OCI-LY7 (cell line): ENCODE results near the gene LRRC1.

Experiments
- CTCF ChIP-seq: fragments of 200-600 bp; sonication (generic); conservative IDR thresholded peaks from 2 replicates; pipeline ENCODE4 v1.5.1; 2014; ENCODE audit warnings: mild to moderate bottlenecking, antibody characterized with exemption, low read length, moderate library complexity, mixed read lengths
- EZH2phosphoT487 ChIP-seq: fragments of 200-600 bp; sonication (generic); IDR thresholded peaks from 2 replicates; pipeline ENCODE4 v1.6.1; 2018; ENCODE audit warnings: low read depth, borderline replicate concordance, mild to moderate bottlenecking, mixed run types, antibody characterized with exemption, low read length, moderate library complexity, mixed read lengths

GRCh38 chr6:53920881-53921280 lies 126.1 kb downstream of the LRRC1 start:
- TF ChIP-seq CTCF (no peak), EZH2phosphoT487 (no peak)
